ENCODE measurements around the gene DOP1A. TPM values are rescaled to one million over a fixed set of nuclear protein-coding genes. Genes with fewer than 3 reads are reported as not detected.

DOP1A gene
- total RNA-seq, 1 donor from 2014 or later: 61.9 TPM

DNA sequence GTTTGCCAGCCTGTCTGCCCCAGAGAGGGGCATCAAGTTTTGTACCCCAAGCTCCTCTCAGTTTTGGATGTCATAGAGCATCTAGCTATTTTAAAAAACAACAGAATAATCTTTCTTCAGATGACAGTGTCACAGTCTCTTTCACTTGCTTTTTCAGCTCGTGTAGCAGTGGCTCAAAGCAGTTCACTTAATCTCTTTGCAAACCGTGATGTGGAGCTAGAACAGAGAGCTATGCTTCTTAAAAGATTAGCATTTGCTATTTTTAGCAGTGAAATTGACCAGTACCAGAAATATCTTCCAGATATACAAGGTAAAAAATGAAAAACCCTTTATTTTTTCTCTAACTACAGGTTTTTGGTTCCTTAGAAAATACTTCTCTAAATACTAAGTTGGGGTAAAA, 88.3 kb downstream of the DOP1A start:
- no peak overlapping the region for H3K27ac ChIP-seq
- no peaks in the 10 kb centered on the region for H3K79me2 ChIP-seq (ENCODE audit: low read depth)
- no peaks in the 10 kb centered on the region for H3K4me1 Mint-ChIP-seq
- H3K27ac Mint-ChIP-seq: no peak overlapping the region
- H3K4me2 ChIP-seq: no peak overlapping the region
- no peaks in the 10 kb centered on the region for H3K27me3 Mint-ChIP-seq (ENCODE audit: insufficient read depth, low read depth)
- peaks cover 12% of the 10 kb centered on the region for H3K36me3 ChIP-seq
- no peak overlapping the region for H2AFZ ChIP-seq (replicated peaks)
- no peak for DNase-seq (ENCODE audit: low spot score)
- no peak overlapping the region for H3K4me3 ChIP-seq
- H4K20me1 ChIP-seq (ENCODE audit: low read depth): no peaks in the 10 kb centered on the region
- H3K9me3 Mint-ChIP-seq: no peaks in the 10 kb centered on the region
- no peak overlapping the region for H3K9ac ChIP-seq
- no peaks in the 10 kb centered on the region for H3K9me3 ChIP-seq (ENCODE audit: low read depth)
- TF ChIP-seq, protein P1, sequence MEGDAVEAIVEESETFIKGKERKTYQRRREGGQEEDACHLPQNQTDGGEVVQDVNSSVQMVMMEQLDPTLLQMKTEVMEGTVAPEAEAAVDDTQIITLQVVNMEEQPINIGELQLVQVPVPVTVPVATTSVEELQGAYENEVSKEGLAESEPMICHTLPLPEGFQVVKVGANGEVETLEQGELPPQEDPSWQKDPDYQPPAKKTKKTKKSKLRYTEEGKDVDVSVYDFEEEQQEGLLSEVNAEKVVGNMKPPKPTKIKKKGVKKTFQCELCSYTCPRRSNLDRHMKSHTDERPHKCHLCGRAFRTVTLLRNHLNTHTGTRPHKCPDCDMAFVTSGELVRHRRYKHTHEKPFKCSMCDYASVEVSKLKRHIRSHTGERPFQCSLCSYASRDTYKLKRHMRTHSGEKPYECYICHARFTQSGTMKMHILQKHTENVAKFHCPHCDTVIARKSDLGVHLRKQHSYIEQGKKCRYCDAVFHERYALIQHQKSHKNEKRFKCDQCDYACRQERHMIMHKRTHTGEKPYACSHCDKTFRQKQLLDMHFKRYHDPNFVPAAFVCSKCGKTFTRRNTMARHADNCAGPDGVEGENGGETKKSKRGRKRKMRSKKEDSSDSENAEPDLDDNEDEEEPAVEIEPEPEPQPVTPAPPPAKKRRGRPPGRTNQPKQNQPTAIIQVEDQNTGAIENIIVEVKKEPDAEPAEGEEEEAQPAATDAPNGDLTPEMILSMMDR (IDR thresholded peaks at IDR 0.05): no peak
- no peak for TF ChIP-seq EZH2 (IDR thresholded peaks at IDR 0.05)
- TF ChIP-seq EZH2phosphoT487 (IDR thresholded peaks at IDR 0.05): no peak
- H3K4me1 ChIP-seq: no peaks in the 10 kb centered on the region
- no peak overlapping the region for H3K4me3 Mint-ChIP-seq
- H3K36me3 Mint-ChIP-seq: peaks cover 6% of the 10 kb centered on the region
- no peaks in the 10 kb centered on the region for H3K27me3 ChIP-seq
- no peaks in the 10 kb centered on the region for H3F3A ChIP-seq (ENCODE audit: low read depth)

DNA sequence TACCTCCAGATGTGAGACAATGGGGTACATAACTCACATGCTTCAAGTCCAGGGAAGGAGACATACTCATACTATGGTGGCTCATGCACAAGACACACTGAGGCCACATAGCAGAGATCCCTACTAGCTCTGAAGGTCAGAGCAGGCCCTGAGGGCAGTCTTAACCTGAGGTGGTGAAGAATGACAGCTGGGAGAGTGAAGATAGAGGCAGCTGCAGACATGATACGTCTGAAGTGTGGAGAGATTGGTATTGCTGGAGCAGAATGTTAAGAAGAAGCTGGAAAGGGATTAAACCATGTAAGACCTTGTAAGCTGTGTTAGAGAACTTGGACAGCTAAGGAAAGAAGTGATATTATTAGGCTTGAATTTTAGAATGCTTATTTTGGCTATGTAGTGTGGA, 92.7 kb downstream of the DOP1A start:
- no peak for DNase-seq (ENCODE audit: low spot score)
- Mint-ChIP-seq H3K27me3 (ENCODE audit: insufficient read depth, low read depth) (no peaks in the 10 kb centered on the region), H3K36me3 (peaks cover 12% of the 10 kb centered on the region), H3K9me3 (no peaks in the 10 kb centered on the region), H3K4me3 (no peak overlapping the region), H3K4me1 (no peaks in the 10 kb centered on the region), H3K27ac (no peak overlapping the region)
- peaks cover 14% of the 10 kb centered on the region for H3K36me3 ChIP-seq
- H3K27me3 ChIP-seq: no peaks in the 10 kb centered on the region
- no peaks in the 10 kb centered on the region for H3K4me1 ChIP-seq
- no peak overlapping the region for H2AFZ ChIP-seq (replicated peaks)
- H3K9ac ChIP-seq: no peak overlapping the region
- TF ChIP-seq, protein P1 (IDR thresholded peaks at IDR 0.05): no peak
- no peak for TF ChIP-seq EZH2 (IDR thresholded peaks at IDR 0.05)
- TF ChIP-seq EZH2phosphoT487 (IDR thresholded peaks at IDR 0.05): no peak
- H3F3A ChIP-seq (ENCODE audit: low read depth): no peaks in the 10 kb centered on the region
- no peak overlapping the region for H3K27ac ChIP-seq
- H4K20me1 ChIP-seq (ENCODE audit: low read depth): no peaks in the 10 kb centered on the region
- H3K79me2 ChIP-seq (ENCODE audit: low read depth): no peaks in the 10 kb centered on the region
- H3K4me2 ChIP-seq: no peak overlapping the region
- no peak overlapping the region for H3K4me3 ChIP-seq
- no peaks in the 10 kb centered on the region for H3K9me3 ChIP-seq (ENCODE audit: low read depth)

DNA sequence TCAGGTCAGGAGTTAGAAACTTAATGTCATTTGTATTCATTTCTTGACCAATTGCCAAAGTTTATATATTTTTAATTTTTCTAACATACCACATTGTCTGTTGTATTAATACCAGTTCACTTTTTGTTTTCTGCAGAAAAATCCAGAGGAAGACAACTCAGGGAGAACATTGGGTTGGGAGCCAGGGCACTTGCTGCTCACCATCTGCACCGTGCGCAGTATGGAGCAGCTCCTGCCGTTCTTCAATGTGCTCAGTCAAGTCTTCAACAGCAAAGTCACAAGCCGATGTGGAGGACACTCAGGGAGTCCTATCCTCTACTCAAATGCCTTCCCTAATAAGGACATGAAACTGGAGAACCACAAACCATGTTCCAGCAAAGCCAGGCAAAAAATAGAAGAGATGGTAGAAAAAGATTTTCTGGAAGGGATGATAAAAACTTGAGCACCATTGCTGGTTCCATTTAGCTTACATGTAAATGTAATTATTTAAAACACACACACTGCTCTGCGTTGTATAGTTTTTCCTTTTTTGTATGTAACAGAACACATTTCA, 100.3 kb downstream of the DOP1A start:
- Histone ChIP-seq H3K9me3 (ENCODE audit: low read depth) (no peaks in the 10 kb centered on the region), H3F3A (ENCODE audit: low read depth) (no peaks in the 10 kb centered on the region), H3K4me2 (no peak overlapping the region), H3K27ac (no peak overlapping the region), H3K4me3 (no peak overlapping the region), H3K4me1 (no peaks in the 10 kb centered on the region), H3K36me3 (peaks cover 32% of the 10 kb centered on the region), H3K9ac (no peak overlapping the region), H3K79me2 (ENCODE audit: low read depth) (no peaks in the 10 kb centered on the region), H3K27me3 (no peaks in the 10 kb centered on the region), H4K20me1 (ENCODE audit: low read depth) (no peaks in the 10 kb centered on the region), H2AFZ (replicated peaks) (no peak overlapping the region)
- Mint-ChIP-seq H3K27me3 (ENCODE audit: insufficient read depth, low read depth) (no peaks in the 10 kb centered on the region), H3K9me3 (no peaks in the 10 kb centered on the region), H3K27ac (no peak overlapping the region), H3K36me3 (peaks cover 31% of the 10 kb centered on the region), H3K4me1 (no peaks in the 10 kb centered on the region), H3K4me3 (no peak overlapping the region)
- TF ChIP-seq, protein P1 (IDR thresholded peaks at IDR 0.05): no peak
- TF ChIP-seq EZH2 (IDR thresholded peaks at IDR 0.05) (no peak), EZH2phosphoT487 (IDR thresholded peaks at IDR 0.05) (no peak)
- no peak for DNase-seq (ENCODE audit: low spot score)
